ENCODE measurements around the gene HLA-E.
"Not testable (repeated sequence)": the region's sequence is repeated elsewhere in the genome, so short reads cannot be mapped to it uniquely, and the experiment has no call there.

Gene HLA-E

GRCh38 chr6:30483677-30484279 lies 5.5 kb upstream of the HLA-E start:
- no peak overlapping the region for H3K4me2 ChIP-seq (ENCODE audit: low read depth, low read length, poor library complexity, severe bottlenecking)
- no peak for TF ChIP-seq EZH2phosphoT487 (IDR thresholded peaks at IDR 0.05; ENCODE audit: borderline replicate concordance)
- TF ChIP-seq CTCF (conservative IDR thresholded peaks at IDR 0.05; ENCODE audit: low read length): peak; percentile 81
- H3K9me2 ChIP-seq (replicated peaks; ENCODE audit: low read depth, low read length): no peaks in the 10 kb centered on the region
- H3K4me1 ChIP-seq (ENCODE audit: insufficient read depth, low read length, poor library complexity, severe bottlenecking): peaks cover 13% of the 10 kb centered on the region
- H3K9ac ChIP-seq (ENCODE audit: low read depth, low read length, poor library complexity, severe bottlenecking): no peak overlapping the region
- no peaks in the 10 kb centered on the region for H3K9me3 ChIP-seq (ENCODE audit: insufficient read depth, low read depth, low read length)
- H3K79me2 ChIP-seq (ENCODE audit: insufficient read depth, low read length): no peaks in the 10 kb centered on the region
- peaks cover 12% of the 10 kb centered on the region for H3K27me3 ChIP-seq (ENCODE audit: insufficient read depth, low read length, poor library complexity, severe bottlenecking)
- H3K36me3 ChIP-seq (ENCODE audit: insufficient read depth, low read length): no peaks in the 10 kb centered on the region
- H4K20me1 ChIP-seq (ENCODE audit: insufficient read depth, low read length, poor library complexity, severe bottlenecking): no peaks in the 10 kb centered on the region
- peaks cover 3% of the 10 kb centered on the region; the same call in 1 of the 2 replicates for H3F3A ChIP-seq (ENCODE audit: low read depth)
- no peak overlapping the region for H3K4me3 ChIP-seq (ENCODE audit: low read length, poor library complexity, severe bottlenecking)
- no peak overlapping the region for H2AFZ ChIP-seq (ENCODE audit: low read length)

GRCh38 chr6:30485236-30485635 lies 4.1 kb upstream of the HLA-E start:
- Histone ChIP-seq H3K9me3 (ENCODE audit: insufficient read depth, low read depth, low read length) (no peaks in the 10 kb centered on the region), H3K9me2 (replicated peaks; ENCODE audit: low read depth, low read length) (no peaks in the 10 kb centered on the region), H3K4me1 (ENCODE audit: insufficient read depth, low read length, poor library complexity, severe bottlenecking) (peaks cover 18% of the 10 kb centered on the region), H4K20me1 (ENCODE audit: insufficient read depth, low read length, poor library complexity, severe bottlenecking) (peaks cover 8% of the 10 kb centered on the region), H3F3A (ENCODE audit: low read depth) (0 out of 2 replicates have a peak, but pooled peaks cover under 1% of the 10 kb centered on the region), H3K4me3 (ENCODE audit: low read length, poor library complexity, severe bottlenecking) (no peak overlapping the region), H3K9ac (ENCODE audit: low read depth, low read length, poor library complexity, severe bottlenecking) (no peak overlapping the region), H3K27me3 (ENCODE audit: insufficient read depth, low read length, poor library complexity, severe bottlenecking) (peaks cover 14% of the 10 kb centered on the region), H2AFZ (ENCODE audit: low read length) (no peak overlapping the region), H3K36me3 (ENCODE audit: insufficient read depth, low read length) (no peaks in the 10 kb centered on the region), H3K4me2 (ENCODE audit: low read depth, low read length, poor library complexity, severe bottlenecking) (no peak overlapping the region), H3K79me2 (ENCODE audit: insufficient read depth, low read length) (peaks cover 10% of the 10 kb centered on the region)
- no peak for TF ChIP-seq EZH2phosphoT487 (IDR thresholded peaks at IDR 0.05; ENCODE audit: borderline replicate concordance)
- no peak for TF ChIP-seq CTCF (conservative IDR thresholded peaks at IDR 0.05; ENCODE audit: low read length)

- no peak overlapping the region for H3K9ac ChIP-seq (ENCODE audit: low read depth, low read length, poor library complexity, severe bottlenecking)
- H3K9me3 ChIP-seq (ENCODE audit: insufficient read depth, low read depth, low read length): no peaks in the 10 kb centered on the region
- H4K20me1 ChIP-seq (ENCODE audit: insufficient read depth, low read length, poor library complexity, severe bottlenecking): peaks cover 35% of the 10 kb centered on the region
- no peak overlapping the region for H2AFZ ChIP-seq (ENCODE audit: low read length)
- peaks cover 31% of the 10 kb centered on the region for H3K4me1 ChIP-seq (ENCODE audit: insufficient read depth, low read length, poor library complexity, severe bottlenecking)
- TF ChIP-seq EZH2phosphoT487 (IDR thresholded peaks at IDR 0.05; ENCODE audit: borderline replicate concordance) (no peak), CTCF (conservative IDR thresholded peaks at IDR 0.05; ENCODE audit: low read length) (no peak)
- H3K4me2 ChIP-seq (ENCODE audit: low read depth, low read length, poor library complexity, severe bottlenecking): no peak overlapping the region
- no peaks in the 10 kb centered on the region for H3K9me2 ChIP-seq (replicated peaks; ENCODE audit: low read depth, low read length)
- H3K27me3 ChIP-seq (ENCODE audit: insufficient read depth, low read length, poor library complexity, severe bottlenecking): peaks cover 6% of the 10 kb centered on the region
- no peak overlapping the region for H3K4me3 ChIP-seq (ENCODE audit: low read length, poor library complexity, severe bottlenecking)
- no peaks in the 10 kb centered on the region for H3F3A ChIP-seq (ENCODE audit: low read depth)
- H3K79me2 ChIP-seq (ENCODE audit: insufficient read depth, low read length): peaks cover 37% of the 10 kb centered on the region
- H3K36me3 ChIP-seq (ENCODE audit: insufficient read depth, low read length): peaks cover 24% of the 10 kb centered on the region; the same call in 1 of the 2 replicates
Measured at GRCh38 chr6:30487926-30488325, 1.4 kb upstream of the HLA-E start.

GRCh38 chr6:30488697-30489080 lies 620 bp upstream of the HLA-E start:
- H3K9me3 ChIP-seq (ENCODE audit: insufficient read depth, low read depth, low read length); H3K9me2 ChIP-seq (replicated peaks; ENCODE audit: low read depth, low read length); H3K27me3 ChIP-seq (ENCODE audit: insufficient read depth, low read length, poor library complexity, severe bottlenecking); H3F3A ChIP-seq (ENCODE audit: low read depth): not testable (repeated sequence)
- Histone ChIP-seq H4K20me1 (ENCODE audit: insufficient read depth, low read length, poor library complexity, severe bottlenecking) (peaks cover 42% of the 10 kb centered on the region), H3K4me2 (ENCODE audit: low read depth, low read length, poor library complexity, severe bottlenecking) (peak overlapping the region; percentile 71), H3K9ac (ENCODE audit: low read depth, low read length, poor library complexity, severe bottlenecking) (peak overlapping the region; percentile 98), H3K4me3 (ENCODE audit: low read length, poor library complexity, severe bottlenecking) (peak overlapping the region; percentile 86), H3K4me1 (ENCODE audit: insufficient read depth, low read length, poor library complexity, severe bottlenecking) (peaks cover 38% of the 10 kb centered on the region), H2AFZ (ENCODE audit: low read length) (0 out of 2 replicates have a peak overlapping the region, but pooled peaks have one; percentile 77), H3K79me2 (ENCODE audit: insufficient read depth, low read length) (peaks cover 44% of the 10 kb centered on the region), H3K36me3 (ENCODE audit: insufficient read depth, low read length) (peaks cover 24% of the 10 kb centered on the region; the same call in 1 of the 2 replicates)

All from Loucy (cell line).